Activated CD4-positive, alpha-beta T cell treated with anti-CD3 and anti-CD28 coated beads, Interleukin-2, amount 50 U/mL, for 48 hours (primary cell): ENCODE results near the gene TMEM51.
A peak's percentile ranks its signal among the peaks of the same experiment; 100 is the strongest.
"Not testable (repeated sequence)": the region's sequence is repeated elsewhere in the genome, so short reads cannot be mapped to it uniquely, and the experiment has no call there.

ENCODE experiments used
- DNase-seq, 2 experiments: peaks; one replicate each; pipeline ENCODE4 v3.0.0-alpha.2; 2020

The TMEM51 gene

GRCh38 chr1:15128520-15129313 is 24.8 kb upstream of the TMEM51 start:
- DNase-seq = peak; percentile 82 to 84

GRCh38 chr1:15129944-15130343 is 23.6 kb upstream of the TMEM51 start:
- no peak for DNase-seq

- no peak for DNase-seq
Observed at GRCh38 chr1:15130607-15131006, 22.9 kb upstream of the TMEM51 start.

- DNase-seq = no peak
Observed at GRCh38 chr1:15132965-15133364, 20.6 kb upstream of the TMEM51 start.

DNA sequence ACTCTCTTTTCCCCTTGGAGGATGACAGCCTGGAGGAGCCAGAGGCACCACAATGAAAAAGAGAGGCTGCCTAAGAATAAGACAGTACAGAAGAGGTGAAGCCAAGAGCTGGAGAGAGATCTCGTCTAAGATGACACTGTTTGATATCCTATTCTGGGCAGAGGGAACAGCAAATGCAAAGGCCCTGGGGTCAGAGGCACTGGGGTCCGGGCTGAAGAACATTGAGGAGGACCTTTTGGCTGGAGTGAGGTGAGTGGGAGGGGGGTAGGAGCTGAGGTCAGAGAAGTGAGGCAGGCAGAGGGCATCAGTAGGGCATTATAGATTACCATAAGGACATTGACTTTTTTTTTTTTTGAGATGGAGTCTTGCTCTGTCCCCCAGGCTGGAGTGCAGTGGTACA is 19.3 kb upstream of the TMEM51 start:
- DNase-seq = no peak

- DNase-seq = not testable (repeated sequence)
Observed at GRCh38 chr1:15135604-15136003, 17.9 kb upstream of the TMEM51 start.

DNA sequence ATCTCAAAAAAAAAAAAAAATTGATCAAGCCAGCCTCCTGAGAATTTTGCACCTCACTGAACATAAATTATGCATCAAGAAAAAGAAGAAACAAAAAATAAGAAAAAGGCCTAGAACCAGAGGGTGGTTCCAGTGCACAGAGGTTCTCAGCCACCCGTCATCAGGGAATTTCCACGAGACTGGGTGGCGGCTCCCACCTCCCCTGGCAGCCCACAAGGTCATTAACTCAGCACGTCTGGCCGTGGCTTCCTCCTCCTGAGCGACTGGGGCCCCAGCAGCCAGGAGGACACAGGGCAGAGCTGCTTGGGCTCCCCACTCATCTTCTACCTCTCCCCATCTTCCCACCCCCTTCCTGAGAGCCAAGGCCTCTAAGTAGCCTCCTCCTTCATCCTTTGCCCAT is 15.7 kb upstream of the TMEM51 start:
- DNase-seq = no peak

GRCh38 chr1:15139654-15140350 is 13.7 kb upstream of the TMEM51 start:
- no peak for DNase-seq

GRCh38 chr1:15141935-15142539 is 11.5 kb upstream of the TMEM51 start:
- no peak for DNase-seq

- no peak for DNase-seq
Observed at GRCh38 chr1:15145327-15145726, 8.2 kb upstream of the TMEM51 start.

DNA sequence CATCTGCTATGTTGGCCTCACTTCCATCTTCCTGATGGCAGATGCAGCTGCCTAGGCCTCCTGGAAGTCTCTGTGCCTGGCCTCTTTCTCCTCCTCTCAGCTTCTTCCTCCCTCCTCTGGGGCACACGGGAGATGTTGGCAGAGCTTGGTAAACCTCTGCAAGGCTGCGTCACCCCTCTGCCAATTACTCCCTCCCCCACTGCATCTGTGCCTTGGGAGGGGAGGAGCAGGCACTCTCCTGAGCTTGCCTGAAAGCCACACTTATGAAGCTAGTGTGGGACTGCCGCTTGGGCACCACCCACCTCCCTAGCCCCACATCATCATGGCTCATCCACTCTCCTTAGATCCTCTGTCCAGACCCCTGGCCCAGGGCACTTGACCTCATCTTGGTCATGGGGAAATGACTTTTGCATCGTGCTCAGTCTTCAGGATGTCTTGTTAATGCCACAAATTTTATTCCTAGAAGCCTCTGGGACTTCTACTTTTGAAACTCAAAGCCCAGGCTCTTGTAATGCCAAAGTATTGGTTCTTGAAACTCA is 7.3 kb upstream of the TMEM51 start:
- no peak for DNase-seq

DNA sequence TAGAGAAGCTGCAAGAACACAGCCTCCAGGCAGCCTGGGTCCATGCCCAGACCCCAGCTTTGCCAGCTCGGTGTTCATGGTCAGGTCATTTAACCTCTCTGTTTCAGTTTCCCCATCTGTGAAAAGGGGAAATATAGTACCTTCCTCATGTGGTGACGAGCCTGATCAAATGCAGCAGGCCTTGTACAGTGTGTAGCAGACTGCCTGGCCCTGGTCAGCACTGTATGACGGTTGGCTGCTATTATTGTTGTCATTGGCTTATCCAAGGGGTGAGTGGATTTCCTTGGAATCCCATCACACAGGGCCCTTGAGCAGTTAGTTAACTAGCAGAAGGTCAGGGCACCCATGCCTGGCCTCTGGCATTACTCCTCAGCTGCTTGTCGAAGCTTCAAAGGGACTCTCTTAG is 6.6 kb upstream of the TMEM51 start:
- DNase-seq = no peak

DNA sequence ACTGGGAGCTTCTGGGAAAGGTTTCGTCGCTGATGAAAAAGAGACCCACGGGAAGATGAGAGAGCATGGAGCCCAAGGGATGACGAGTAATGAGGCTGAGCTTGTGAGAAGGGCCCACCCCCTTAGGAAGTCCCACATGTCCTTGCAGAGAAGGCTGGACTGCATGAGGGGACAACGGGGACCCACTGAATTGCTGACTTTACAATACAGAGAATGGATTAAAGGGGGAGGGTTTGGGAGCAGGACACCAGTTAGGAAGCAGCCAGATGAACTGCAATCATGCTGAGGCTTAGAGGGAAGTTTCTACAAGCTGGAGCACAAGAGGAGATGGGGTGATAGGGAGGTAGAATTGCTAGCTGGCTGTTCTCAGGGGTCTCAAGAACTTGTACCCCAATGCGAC is 5.5 kb upstream of the TMEM51 start:
- DNase-seq = no peak

DNA sequence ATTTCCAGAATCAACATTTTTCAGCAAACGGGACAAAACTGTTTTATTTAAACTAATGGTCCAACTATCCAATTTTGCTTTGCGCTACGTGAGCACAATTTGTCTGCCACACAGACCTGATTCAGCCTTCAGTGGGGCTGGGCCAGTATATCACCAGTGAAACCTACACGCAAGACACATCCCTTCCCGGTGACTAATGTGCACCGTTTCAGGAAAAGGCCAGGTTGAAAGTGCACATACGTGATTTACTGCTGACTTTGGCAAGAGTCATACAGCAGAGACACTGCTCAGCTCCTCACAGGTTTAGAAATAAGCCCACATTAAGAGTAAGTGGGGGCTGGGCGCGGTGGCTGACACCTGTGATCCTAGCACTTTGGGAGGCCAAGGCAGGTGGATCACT is 5.1 kb upstream of the TMEM51 start:
- no peak for DNase-seq

GRCh38 chr1:15148941-15149340 is 4.6 kb upstream of the TMEM51 start:
- DNase-seq = no peak

GRCh38 chr1:15150376-15150775 is 3.2 kb upstream of the TMEM51 start:
- no peak for DNase-seq

GRCh38 chr1:15151377-15151806 is 2.2 kb upstream of the TMEM51 start:
- DNase-seq = no peak

DNA sequence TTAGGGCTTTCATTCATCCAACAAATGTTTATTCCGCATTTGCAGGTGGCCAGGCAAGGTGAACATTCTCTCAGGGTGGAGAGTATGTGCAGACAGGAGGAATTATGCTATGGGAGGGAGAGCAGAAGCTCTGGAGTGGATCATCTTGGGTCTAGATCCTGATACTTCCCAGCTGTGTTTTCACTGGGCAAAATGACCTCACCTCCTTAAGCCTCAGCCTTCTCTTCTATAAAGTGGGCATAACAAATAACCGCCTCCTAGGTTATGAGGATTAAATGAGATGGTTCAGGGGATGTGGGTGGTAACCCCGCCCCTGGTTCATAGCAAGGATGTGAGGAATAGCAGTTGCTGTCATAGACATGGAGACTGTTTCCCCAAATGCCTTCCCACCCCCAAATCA is 1.7 kb upstream of the TMEM51 start:
- DNase-seq = no peak

GRCh38 chr1:15152318-15153183 is 996 bp upstream of the TMEM51 start:
- DNase-seq = peak; percentile 44 to 48

DNA sequence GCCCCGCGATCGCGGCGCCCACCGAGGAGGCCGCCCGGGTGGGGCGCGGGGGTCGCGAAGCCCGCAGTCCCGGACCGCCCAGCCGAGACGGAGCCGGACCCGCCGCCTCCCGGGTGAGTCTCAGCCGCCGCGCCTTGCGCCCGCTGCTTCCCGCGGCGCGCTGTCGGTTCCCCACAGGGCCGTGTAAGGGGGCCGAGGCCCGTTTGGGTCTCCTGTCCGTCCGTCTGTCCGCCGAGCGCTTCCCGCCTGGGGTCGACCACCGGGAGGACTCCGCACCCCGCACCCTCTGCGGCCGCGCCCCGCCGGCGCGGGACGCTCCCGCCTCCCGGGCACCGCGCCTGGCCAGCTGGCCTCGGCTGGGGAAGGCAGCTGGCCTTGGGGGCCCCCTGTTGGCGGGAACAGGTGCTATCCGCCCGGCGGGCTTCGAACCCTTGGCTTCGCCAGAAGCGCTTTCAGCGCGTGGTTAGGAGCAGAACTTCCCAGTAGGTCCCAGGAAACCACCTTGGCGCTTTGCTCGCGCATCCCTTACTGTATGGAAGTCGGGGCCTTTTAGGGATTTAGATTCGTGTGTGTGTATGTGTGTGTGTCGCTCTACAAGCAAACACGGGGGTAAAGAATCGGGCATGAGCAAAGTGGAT is 414 bp downstream of the TMEM51 start:
- peak; percentile 46 to 52 for DNase-seq

GRCh38 chr1:15154480-15155036 is 1.0 kb downstream of the TMEM51 start:
- no peak for DNase-seq

GRCh38 chr1:15155191-15155590 is 1.6 kb downstream of the TMEM51 start:
- no peak for DNase-seq
